Measurements from ENCODE around the gene EFS. TPM values are rescaled to one million over a fixed set of nuclear protein-coding genes. Genes with fewer than 3 reads are reported as not detected.

The EFS gene
- total and polyA plus RNA-seq, 10 of the 15 experiments (the other 5 are each of a cell fraction or from before 2014, with no cell fraction given) = 0.08 TPM; not detected in 9

- no peak overlapping the region for H3K4me3 ChIP-seq
- H3K79me2 ChIP-seq (ENCODE audit: control insufficient read depth, insufficient read depth, low read length) = peaks cover 5% of the 10 kb centered on the region
- DNase-seq (ENCODE audit: low read depth, low spot score) = no peak
- H2AFZ ChIP-seq (ENCODE audit: control insufficient read depth, low read depth, low read length) = no peak overlapping the region
- H4K20me1 ChIP-seq (ENCODE audit: control insufficient read depth, insufficient read depth) = no peaks in the 10 kb centered on the region
- TF ChIP-seq ZNF592 (IDR thresholded peaks at IDR 0.05) (no peak), CTCF (IDR thresholded peaks at IDR 0.05 in 2 of 3, conservative IDR thresholded peaks at IDR 0.05 in 1 of 3; ENCODE audit: control insufficient read depth in 2 of 3, extremely low read depth in 1 of 3, insufficient read depth in 1 of 3, low read depth in 3 of 3, low read length in 3 of 3) (peak; percentile 79 to 83 (median 82)), RAD21 (IDR thresholded peaks at IDR 0.05; ENCODE audit: insufficient read depth, low read depth, low read length) (peak; percentile 77), IRF5 (IDR thresholded peaks at IDR 0.05; ENCODE audit: borderline replicate concordance) (no peak), RB1 (IDR thresholded peaks at IDR 0.05; ENCODE audit: borderline replicate concordance) (no peak), BACH1 (IDR thresholded peaks at IDR 0.05; ENCODE audit: borderline replicate concordance) (0 out of 2 replicates have a peak, but pooled peaks have one; percentile 5), ZBTB33 (IDR thresholded peaks at IDR 0.05) (no peak), SMC3 (IDR thresholded peaks at IDR 0.05; ENCODE audit: borderline replicate concordance, low read length) (peak; percentile 61; the same call in 1 of the 2 replicates), CHD4 (IDR thresholded peaks at IDR 0.05) (no peak), POLR2A (IDR thresholded peaks at IDR 0.05; ENCODE audit: low read depth, low read length) (no peak)
- peaks cover 10 to 12% of the 10 kb centered on the region in 2 experiments for H3K36me3 ChIP-seq (ENCODE audit: control insufficient read depth in 2 of 2, insufficient read depth in 2 of 2, low read length in 1 of 2)
- intact Hi-C loops (cut with micrococcal nuclease; ENCODE audit: unreplicated experiment) = loop anchor here (1.0 to 2.0 kb wide), 2 partner anchors 52 to 63 kb away; no protein-coding TSS in a partner anchor
- peak; percentile 90 for ATAC-seq
- H3K27me3 ChIP-seq (replicated peaks in 1 of 2; ENCODE audit: control insufficient read depth in 2 of 2, insufficient read depth in 2 of 2, low read length in 1 of 2) = no peaks in the 10 kb centered on the region
- 42% methylated on average over 4 of the region's 4 CpGs for whole genome bisulfite sequencing (ENCODE audit: insufficient coverage, insufficient replicate concordance, low lambda C conversion rate, missing lambda C conversion rate)
- no peak overlapping the region for H3K9ac ChIP-seq (ENCODE audit: control insufficient read depth, insufficient read depth, low read length)
- no peak overlapping the region for H3K4me2 ChIP-seq (ENCODE audit: control insufficient read depth, insufficient read depth)
- ChIA-PET CTCF (interaction anchor here (0.7 to 3.1 kb wide), 10 partner anchors 29 to 235 kb away, joined by 3 to 34 read pairs (median 7); partner anchors contain the start of gene NGDN), POLR2A (no interaction called here), RAD21 (ENCODE audit: unreplicated experiment) (interaction anchor here (1.1 to 2.1 kb wide), 3 partner anchors 18 to 60 kb away, joined by 3 to 10 read pairs (median 5); no protein-coding TSS in a partner anchor), SMC1A (ENCODE audit: uncharacterized antibody, unreplicated experiment) (interaction anchor here (0.6 to 2.1 kb wide), 4 partner anchors 19 to 321 kb away, joined by 3 to 4 read pairs (median 4); no protein-coding TSS in a partner anchor)
- H3K27ac ChIP-seq (ENCODE audit: control insufficient read depth, insufficient read depth) = no peak overlapping the region
- in situ Hi-C loops (cut with MboI) = no loop called here
- H3K4me1 ChIP-seq (ENCODE audit: control insufficient read depth, insufficient read depth, low read length) = peaks cover 1% of the 10 kb centered on the region; the same call in 1 of the 2 replicates
- no TSS peak for BruUV-seq (replicated peaks)
- no peaks in the 10 kb centered on the region for H3K9me3 ChIP-seq (replicated peaks; ENCODE audit: control insufficient read depth, insufficient read depth, low read length)
- peak; percentile 93 for FAIRE-seq
Observed at GRCh38 chr14:23327947-23328744, 36.8 kb downstream of the EFS start.
